ENCODE data around the gene PKD1. TPM values are rescaled to one million over a fixed set of nuclear protein-coding genes. Genes with fewer than 3 reads are reported as not detected.
A peak's percentile ranks its signal among the peaks of the same experiment; 100 is the strongest.

PKD1 gene
- polyA plus RNA-seq (ENCODE audit: insufficient read length in 4 of 4) = 100 to 1,000 TPM in 1 of 4 donors, 10 to 100 TPM in 3; 55.0 to 101 (median 69.2) TPM

DNA sequence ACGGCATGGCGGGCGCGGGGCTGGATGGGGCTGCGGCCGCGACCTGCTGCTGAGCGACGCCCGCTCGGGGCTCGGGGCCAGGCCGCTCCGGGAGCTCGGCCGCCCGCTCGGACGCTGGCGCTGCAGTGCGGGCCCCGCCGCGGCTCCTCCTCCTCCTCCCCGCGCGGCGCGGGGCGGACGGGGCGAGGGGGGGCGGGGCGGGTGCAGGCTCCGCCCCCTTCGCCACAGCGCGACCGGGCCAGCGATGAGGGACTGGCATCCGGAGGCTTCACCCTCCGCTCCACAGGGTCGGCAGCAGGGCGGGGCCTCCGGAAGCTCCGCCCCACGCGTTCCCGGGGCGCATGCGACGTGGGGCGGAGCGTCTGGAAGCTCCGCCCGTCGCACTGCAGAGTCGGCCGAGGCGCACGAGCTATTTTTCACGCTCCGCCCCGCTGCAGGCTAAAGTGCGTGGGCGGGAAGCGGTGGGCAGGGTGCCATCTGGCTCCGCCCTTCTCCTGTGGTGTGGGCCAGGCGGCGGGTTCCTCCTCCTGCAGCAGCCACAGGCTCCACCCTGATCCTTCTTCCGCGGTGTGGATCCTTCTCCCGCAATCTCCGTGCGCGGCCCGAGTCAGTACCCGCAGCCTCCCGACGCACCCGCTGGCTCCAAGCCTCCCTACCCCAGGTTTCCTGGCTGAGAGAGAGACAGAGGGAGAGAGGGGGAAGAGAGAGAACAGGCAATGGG is at the start of gene PKD1:
PKD1 (minus strand) TSS at position 129 of the 721 bp plus-strand sequence. CDS start 209 bp downstream, outside the sequence.
- DNase-seq (ENCODE audit: low read depth in 4 of 4, low spot score in 3 of 4) = peak in 3 of 4 donors; percentile 85 to 87 (median 86)

- DNase-seq (ENCODE audit: low read depth in 4 of 4, low spot score in 3 of 4) = no peak
Measured at GRCh38 chr16:2184962-2185361, 49.3 kb upstream of the PKD1 start.

DNA sequence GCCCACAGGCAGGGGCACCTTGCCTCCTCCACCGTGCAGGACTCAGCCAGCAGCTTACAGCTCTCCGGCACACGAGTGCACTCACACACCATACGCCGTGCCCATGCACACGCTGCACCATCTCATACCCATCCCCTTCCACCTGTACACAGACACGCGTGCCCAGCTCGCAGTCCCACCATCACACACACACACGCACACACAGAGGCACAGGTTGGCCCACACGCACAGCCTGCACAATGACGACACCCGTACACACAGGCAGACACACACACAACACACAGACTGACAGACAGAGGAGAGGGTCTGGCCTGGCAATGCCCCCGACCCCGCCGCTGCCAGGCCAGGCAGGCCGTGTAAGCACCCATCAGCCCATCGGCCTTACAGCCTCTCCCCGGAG is 48.6 kb upstream of the PKD1 start:
- DNase-seq (ENCODE audit: low read depth in 4 of 4, low spot score in 3 of 4) = no peak

- DNase-seq (ENCODE audit: low read depth in 4 of 4, low spot score in 3 of 4) = no peak
Measured at GRCh38 chr16:2183671-2184070, 48.0 kb upstream of the PKD1 start.

- no peak for DNase-seq (ENCODE audit: low read depth in 4 of 4, low spot score in 3 of 4)
Measured at GRCh38 chr16:2181952-2182351, 46.3 kb upstream of the PKD1 start.

DNA sequence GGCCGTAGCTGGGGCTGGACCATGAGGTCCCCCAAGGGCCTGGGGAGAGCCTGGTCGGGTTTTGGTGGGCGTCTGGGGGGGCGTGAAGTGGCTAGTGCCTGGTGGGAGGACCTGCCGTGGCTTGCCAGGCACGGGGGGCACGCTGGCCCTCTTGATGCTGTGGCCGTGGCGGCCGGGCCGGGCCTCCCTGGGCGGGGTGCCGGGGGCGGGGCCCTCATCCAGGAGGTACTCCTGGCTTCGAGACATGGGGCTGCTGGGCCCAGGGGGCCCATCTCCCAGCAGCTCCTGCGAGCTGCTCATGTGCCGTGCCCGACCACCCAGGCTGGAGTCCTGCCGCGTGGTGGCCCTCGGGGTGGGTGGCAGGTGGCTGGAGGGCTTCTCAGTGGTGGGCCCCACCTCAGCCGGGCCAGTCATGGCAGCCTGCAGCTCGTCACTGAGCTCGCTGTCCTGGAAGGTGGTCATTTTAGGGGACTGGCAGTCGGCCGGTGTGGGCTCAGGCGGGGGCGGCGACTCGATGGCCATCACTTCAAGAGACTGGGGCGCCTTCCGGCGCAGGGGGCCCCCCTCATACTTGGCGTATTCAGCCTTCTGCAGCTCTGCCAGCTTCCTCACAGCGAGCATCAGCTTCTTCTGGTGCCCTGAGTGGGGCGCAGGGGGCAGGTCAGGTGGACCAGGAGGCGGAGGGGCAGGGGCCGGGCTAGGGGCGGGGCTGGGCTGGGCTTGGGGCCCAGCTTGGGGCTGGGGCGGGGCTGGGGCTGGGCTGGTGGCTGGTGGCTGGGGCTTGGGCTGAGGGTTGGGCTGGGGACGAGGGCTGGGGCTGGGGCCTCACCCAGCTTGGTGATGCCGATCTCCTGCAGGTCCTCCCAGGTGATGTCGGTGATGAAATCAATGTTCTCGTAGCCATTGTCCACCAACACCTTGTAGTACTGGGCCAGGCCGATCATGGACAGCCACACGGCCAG is 45.5 kb upstream of the PKD1 start:
- no peak for DNase-seq (ENCODE audit: low read depth in 4 of 4, low spot score in 3 of 4)

DNA sequence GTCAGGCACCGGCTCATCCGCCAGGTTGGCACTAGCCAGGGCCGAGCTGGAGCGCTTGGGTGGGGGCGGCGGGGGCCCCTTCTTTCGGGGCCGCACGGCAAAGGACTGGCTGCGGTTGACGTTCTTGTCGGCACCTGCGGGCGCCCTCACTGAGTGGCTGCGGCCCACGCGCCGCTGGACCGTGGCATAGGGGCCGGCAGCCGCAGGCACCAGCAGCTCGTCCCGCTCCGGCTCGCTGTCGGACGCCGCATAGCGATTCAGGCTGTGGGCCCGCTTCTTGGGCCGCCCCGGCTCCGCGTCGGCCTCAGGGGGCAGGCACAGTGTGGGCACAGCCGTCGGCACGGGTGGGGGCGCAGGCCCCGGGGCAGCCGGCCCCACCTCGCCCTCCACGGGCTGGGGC is 44.8 kb upstream of the PKD1 start:
- DNase-seq (ENCODE audit: low read depth in 4 of 4, low spot score in 3 of 4) = no peak

DNA sequence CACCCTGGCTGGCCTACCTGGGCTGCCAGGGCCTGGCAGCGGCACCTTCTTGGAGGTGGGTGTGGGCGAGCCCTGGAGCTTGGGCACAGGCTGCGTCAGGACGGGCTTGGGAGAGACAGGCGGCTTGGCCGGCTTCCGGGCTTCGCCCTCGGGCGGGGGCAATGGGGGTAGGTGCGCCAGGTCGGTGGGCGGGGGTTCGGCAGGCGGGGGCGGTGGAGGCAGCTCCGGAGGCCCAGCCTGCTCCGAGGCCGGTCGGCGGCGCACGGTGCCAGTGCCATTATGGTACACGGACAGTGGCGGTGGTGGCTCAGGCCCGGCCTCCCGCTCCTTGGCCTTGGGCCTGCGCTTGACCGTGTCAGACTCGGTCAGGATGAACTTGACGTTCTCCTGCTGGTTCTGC is 43.9 kb upstream of the PKD1 start:
- no peak for DNase-seq (ENCODE audit: low read depth in 4 of 4, low spot score in 3 of 4)

- DNase-seq (ENCODE audit: low read depth in 4 of 4, low spot score in 3 of 4) = no peak
Measured at GRCh38 chr16:2179107-2179501, 43.4 kb upstream of the PKD1 start.

DNA sequence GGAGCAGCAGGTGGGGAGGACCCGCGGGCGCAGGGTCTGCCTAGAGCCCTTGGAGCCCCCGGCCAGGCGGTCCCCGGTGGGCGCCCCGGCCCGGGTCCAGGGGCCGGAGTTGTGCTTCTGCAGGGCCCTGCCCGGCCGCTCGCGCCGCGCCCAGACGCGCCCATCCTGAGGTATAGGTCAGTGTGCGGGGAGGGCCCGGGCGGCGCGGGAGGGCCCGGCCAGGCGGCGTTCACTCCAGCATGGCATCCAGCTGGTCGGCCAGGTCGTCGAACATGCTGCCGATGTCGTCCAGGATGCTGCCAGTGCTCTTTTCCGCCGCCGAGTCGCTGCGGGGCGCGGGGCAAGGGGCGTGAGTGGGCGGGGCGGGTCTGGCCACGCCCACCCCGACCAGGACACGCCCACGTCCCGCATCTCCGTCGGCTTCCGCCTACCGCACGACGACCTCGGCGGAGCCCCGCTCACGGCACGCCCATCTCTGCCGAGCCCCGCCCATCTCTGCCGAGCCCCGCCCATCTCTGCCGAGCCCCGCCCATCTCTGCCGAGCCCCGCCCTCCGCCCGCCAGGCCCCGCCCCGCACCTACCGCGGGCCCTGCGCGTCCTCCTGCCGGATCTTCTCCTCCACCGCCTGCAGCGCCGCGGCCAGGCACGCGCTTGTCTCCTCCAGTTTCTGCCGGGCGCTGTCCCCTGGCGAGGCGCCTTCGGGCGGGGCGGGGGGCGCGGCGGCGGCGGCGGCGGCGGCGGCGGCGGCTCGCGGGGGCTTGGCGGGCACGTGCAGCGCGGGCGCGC is 42.8 kb upstream of the PKD1 start:
- no peak for DNase-seq (ENCODE audit: low read depth in 4 of 4, low spot score in 3 of 4)

DNA sequence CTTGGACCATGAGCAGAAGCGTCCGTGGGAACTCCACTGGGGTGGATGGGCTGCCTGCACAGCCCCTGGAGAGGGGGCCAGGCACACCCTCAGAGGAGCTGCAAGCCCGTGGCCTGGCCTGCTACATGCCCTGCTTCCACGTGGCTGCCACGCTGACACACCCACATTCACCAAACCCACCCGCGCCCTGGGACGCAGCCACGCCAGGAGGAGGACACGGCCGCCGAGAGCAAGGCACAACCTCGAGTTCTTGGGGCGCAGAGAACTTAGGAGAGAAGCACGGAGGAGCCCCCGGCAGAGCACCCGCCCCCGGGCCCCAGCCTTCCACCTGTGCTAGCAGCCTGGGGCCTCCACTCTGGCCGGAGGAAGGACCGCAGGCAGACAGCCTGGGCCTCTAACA is 41.9 kb upstream of the PKD1 start:
- no peak for DNase-seq (ENCODE audit: low read depth in 4 of 4, low spot score in 3 of 4)

DNA sequence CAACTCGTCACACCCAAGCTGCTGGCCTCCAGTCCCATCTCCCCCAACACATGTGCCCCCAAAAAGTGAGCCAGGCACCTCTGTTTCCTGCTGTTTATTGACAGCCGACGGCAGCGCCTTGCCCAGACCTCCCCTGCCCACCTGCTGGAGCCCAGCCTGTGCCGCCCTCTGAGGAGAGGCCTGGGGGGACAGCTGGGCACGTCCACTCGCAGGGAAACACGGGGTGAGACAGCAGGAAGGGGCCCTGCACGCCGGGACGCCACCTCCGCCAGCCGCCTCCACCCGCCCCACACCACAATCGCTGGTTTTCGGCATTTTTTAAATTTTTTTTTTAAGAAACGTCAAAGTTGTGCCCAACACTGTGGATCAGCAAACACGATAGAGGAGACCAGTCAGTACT is 41.4 kb upstream of the PKD1 start:
- no peak for DNase-seq (ENCODE audit: low read depth in 4 of 4, low spot score in 3 of 4)

DNA sequence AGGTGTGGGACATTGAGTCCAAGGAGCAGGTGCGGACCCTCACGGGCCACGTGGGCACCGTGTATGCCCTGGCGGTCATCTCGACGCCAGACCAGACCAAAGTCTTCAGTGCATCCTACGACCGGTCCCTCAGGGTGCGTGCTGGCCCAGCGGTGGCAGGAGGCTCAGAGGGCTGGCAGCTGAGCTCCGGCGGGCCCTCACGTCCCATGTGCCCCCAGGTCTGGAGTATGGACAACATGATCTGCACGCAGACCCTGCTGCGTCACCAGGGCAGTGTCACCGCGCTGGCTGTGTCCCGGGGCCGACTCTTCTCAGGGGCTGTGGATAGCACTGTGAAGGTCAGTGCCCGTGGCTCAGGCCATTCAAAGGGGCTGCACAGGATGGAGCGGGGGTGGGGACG is 40.3 kb upstream of the PKD1 start:
- no peak for DNase-seq (ENCODE audit: low read depth in 4 of 4, low spot score in 3 of 4)

- no peak for DNase-seq (ENCODE audit: low read depth in 4 of 4, low spot score in 3 of 4)
Measured at GRCh38 chr16:2175454-2175853, 39.8 kb upstream of the PKD1 start.

DNA sequence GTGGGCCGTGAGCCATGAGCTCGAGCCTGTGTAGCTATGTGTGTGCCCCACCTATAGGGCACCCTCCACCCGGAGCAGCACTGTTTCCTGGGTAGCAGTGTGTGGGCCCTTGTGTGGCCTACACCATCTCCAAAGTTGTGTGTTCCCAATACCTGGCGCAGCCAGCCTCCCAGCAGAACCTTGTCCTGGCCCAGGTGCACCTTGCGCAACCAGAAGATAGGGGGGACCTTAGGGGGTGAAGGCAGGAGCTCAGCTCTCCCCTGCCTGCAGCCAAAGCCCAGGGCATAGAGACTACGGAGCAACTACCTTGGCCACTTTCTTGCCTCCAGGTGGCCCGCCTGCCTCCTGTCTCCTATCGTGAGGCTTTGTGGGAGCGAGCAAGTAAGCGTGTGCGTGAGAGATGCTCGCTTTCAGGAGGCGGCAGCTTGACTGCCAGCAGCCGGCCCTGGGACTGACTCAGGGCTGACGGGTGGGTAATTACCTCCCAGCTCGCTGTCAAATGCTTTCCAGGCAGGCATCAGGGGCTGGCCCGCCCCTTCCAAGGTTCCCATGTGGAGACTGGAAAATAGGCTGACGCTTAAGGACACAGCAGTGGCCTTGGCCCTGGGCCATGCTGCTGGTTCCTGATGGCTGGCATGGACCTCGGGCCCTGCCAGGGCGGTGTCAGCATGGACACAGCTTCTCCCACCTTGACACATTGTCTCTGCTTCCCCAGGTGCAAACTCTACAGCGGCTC is 38.9 kb upstream of the PKD1 start:
- DNase-seq (ENCODE audit: low read depth in 4 of 4, low spot score in 3 of 4) = no peak

- DNase-seq (ENCODE audit: low read depth in 4 of 4, low spot score in 3 of 4) = no peak
Measured at GRCh38 chr16:2173916-2174315, 38.2 kb upstream of the PKD1 start.

DNA sequence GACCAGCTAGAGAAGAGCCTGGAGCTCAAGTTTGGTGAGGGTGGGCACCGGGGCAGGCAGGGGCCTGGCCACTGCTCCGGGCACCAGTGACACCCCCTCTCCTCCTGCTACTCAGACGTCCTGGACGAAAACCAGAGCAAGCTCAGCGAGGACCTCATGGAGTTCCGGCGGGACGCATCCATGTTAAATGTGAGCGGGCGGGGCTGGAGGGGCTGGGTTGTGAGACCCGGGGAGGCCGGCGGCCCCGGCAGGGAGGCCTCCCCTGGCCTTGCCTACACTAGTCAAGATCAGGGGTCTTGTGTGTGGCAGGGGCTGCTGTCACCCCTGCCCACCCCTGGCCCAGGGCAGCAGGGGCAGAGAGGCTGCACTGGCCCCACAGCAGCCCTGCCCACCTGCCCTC is 37.7 kb upstream of the PKD1 start:
- DNase-seq (ENCODE audit: low read depth in 4 of 4, low spot score in 3 of 4) = no peak

DNA sequence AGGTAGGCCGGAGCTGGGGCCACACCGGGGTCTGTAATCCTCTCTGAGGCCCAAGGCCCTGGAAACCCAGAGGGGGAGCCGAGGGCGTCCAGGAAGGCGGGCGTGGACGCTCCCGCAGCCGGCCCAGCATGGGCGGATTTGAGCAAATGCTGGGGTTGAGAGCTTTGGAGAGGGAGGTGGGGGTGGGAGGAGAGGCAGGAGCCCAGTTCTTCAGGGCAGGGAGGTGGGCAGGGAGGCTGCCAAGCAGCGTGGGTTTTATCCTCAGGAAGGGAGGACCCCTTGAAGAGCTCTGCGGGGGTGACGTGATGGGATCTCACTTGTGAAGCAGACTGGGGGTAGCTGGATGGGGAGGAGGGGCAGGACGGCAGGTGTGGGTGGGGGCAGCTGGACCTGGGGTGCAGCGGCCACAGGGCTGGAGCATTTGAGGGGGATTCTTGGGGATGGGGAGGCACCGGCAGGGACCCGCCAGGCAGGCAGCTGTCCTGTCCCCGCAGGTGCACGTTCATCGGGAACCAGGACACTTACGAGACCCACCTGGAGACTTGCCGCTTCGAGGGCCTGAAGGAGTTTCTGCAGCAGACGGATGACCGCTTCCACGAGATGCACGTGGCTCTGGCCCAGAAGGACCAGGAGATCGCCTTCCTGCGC is 37.1 kb upstream of the PKD1 start:
- DNase-seq (ENCODE audit: low read depth in 4 of 4, low spot score in 3 of 4) = no peak

DNA sequence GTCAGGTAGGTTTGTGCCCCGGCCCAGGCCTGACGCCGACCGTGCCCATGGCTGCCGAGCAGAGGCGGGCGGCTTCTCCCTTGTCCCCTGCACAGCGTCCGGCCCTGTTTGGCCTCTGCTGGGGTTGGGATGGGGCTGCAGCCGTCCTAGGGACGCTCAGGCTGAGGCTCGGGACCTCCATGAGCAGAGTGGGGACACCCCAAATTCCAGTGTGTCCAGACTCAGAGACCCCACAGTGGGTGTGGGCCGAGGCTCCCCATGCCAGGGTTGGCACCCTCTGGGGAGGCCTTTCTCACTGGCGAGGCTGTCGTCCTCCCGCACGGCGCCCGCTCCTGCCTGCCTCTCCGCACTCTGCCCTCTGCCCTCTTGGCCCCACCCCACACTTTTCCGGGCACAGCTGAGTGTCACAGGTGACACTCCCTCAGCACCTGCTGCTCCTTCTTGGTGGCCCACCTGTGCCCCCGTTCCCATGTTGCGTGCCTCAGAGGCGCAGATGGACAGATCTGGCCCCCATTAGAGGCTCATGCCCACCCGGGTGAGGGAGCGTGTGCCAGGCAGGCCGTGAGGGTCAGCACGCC is 36.0 kb upstream of the PKD1 start:
- DNase-seq (ENCODE audit: low read depth in 4 of 4, low spot score in 3 of 4) = no peak

All from right renal pelvis (tissue), 4 donors.